ACC112 (cell line): ENCODE results near the gene HES5.

Experiments
- H2AFZ ChIP-seq: fragments of 200-600 bp; sonication (generic); one replicate; pipeline ENCODE4 v1.6.0; 2017; ENCODE audit warnings: antibody characterized with exemption, low read length; ENCODE audit not compliant: unreplicated experiment
- H3K27ac ChIP-seq: fragments of 200-600 bp; sonication (generic); 2 replicates; pipeline ENCODE4 v1.5.1; 2014; ENCODE audit warnings: low read depth, mild to moderate bottlenecking, antibody characterized with exemption, low read length, moderate library complexity
- H3K27me3 ChIP-seq: fragments of 200-600 bp; sonication (generic); 2 replicates; pipeline ENCODE4 v1.6.1; 2014; ENCODE audit warnings: mild to moderate bottlenecking, antibody characterized with exemption, low read length, moderate library complexity, mixed read lengths; ENCODE audit not compliant: insufficient read depth
- H3K36me3 ChIP-seq: fragments of 200-600 bp; sonication (generic); 2 replicates; pipeline ENCODE4 v1.6.1; 2016; ENCODE audit warnings: mild to moderate bottlenecking, antibody characterized with exemption, low read length, moderate library complexity, mixed read lengths; ENCODE audit not compliant: insufficient read depth
- H3K4me1 ChIP-seq: fragments of 200-600 bp; sonication (generic); one replicate; pipeline ENCODE4 v1.6.1; 2016; ENCODE audit warnings: low read length, mixed read lengths; ENCODE audit not compliant: insufficient read depth, unreplicated experiment, control insufficient read depth
- H3K4me3 ChIP-seq: fragments of 200-600 bp; sonication (generic); 2 replicates; pipeline ENCODE4 v1.5.1; 2014; ENCODE audit warnings: mild to moderate bottlenecking, low read depth, low read length
- H3K79me2 ChIP-seq: fragments of 200-600 bp; sonication (generic); one replicate; pipeline ENCODE4 v1.6.0; 2016; ENCODE audit warnings: low read length; ENCODE audit not compliant: control insufficient read depth, unreplicated experiment, insufficient read depth

The HES5 gene

GRCh38 chr1:2496087-2496622, 33.9 kb downstream of the HES5 start:
- no peaks in the 10 kb centered on the region for H3K4me1 ChIP-seq
- H3K27ac ChIP-seq = no peak overlapping the region
- no peak overlapping the region for H2AFZ ChIP-seq
- no peaks in the 10 kb centered on the region for H3K27me3 ChIP-seq
- no peaks in the 10 kb centered on the region for H3K79me2 ChIP-seq
- no peaks in the 10 kb centered on the region for H3K36me3 ChIP-seq
- no peak overlapping the region for H3K4me3 ChIP-seq

GRCh38 chr1:2495546-2495945, 34.5 kb downstream of the HES5 start:
- no peak overlapping the region for H3K27ac ChIP-seq
- H3K4me3 ChIP-seq = no peak overlapping the region

GRCh38 chr1:2495026-2495425, 35.0 kb downstream of the HES5 start:
- Histone ChIP-seq H3K4me1 (no peaks in the 10 kb centered on the region), H3K4me3 (no peak overlapping the region), H3K79me2 (no peaks in the 10 kb centered on the region), H3K27me3 (no peaks in the 10 kb centered on the region), H2AFZ (no peak overlapping the region), H3K27ac (no peak overlapping the region), H3K36me3 (no peaks in the 10 kb centered on the region)

More at GRCh38 chr1:2495546-2495945, 34.5 kb downstream of the HES5 start:
- H3K79me2 ChIP-seq = no peaks in the 10 kb centered on the region
- no peaks in the 10 kb centered on the region for H3K4me1 ChIP-seq
- H3K36me3 ChIP-seq = no peaks in the 10 kb centered on the region
- H3K27me3 ChIP-seq = no peaks in the 10 kb centered on the region
- no peak overlapping the region for H2AFZ ChIP-seq

- no peak overlapping the region for H3K4me3 ChIP-seq
- no peak overlapping the region for H3K27ac ChIP-seq
These were observed 35.8 kb downstream of the HES5 start for GRCh38 chr1:2494323-2494693.

GRCh38 chr1:2493691-2494322, 36.3 kb downstream of the HES5 start:
- Histone ChIP-seq H3K4me3 (no peak overlapping the region), H3K27me3 (no peaks in the 10 kb centered on the region), H3K4me1 (no peaks in the 10 kb centered on the region), H3K36me3 (no peaks in the 10 kb centered on the region), H2AFZ (no peak overlapping the region), H3K79me2 (no peaks in the 10 kb centered on the region), H3K27ac (no peak overlapping the region)

More at GRCh38 chr1:2494323-2494693, 35.8 kb downstream of the HES5 start:
- no peaks in the 10 kb centered on the region for H3K79me2 ChIP-seq
- H3K4me1 ChIP-seq = no peaks in the 10 kb centered on the region
- H3K27me3 ChIP-seq = no peaks in the 10 kb centered on the region
- H3K36me3 ChIP-seq = no peaks in the 10 kb centered on the region
- no peak overlapping the region for H2AFZ ChIP-seq

- no peaks in the 10 kb centered on the region for H3K27me3 ChIP-seq
These were observed 36.8 kb downstream of the HES5 start for GRCh38 chr1:2493218-2493617.

GRCh38 chr1:2492091-2492490, 38.0 kb downstream of the HES5 start:
- H3K4me3 ChIP-seq = no peak overlapping the region
- no peak overlapping the region for H2AFZ ChIP-seq
- no peaks in the 10 kb centered on the region for H3K36me3 ChIP-seq
- no peaks in the 10 kb centered on the region for H3K27me3 ChIP-seq
- no peak overlapping the region for H3K27ac ChIP-seq
- no peaks in the 10 kb centered on the region for H3K79me2 ChIP-seq
- no peaks in the 10 kb centered on the region for H3K4me1 ChIP-seq

More at GRCh38 chr1:2493218-2493617, 36.8 kb downstream of the HES5 start:
- Histone ChIP-seq H2AFZ (no peak overlapping the region), H3K4me3 (no peak overlapping the region), H3K79me2 (no peaks in the 10 kb centered on the region), H3K36me3 (no peaks in the 10 kb centered on the region), H3K4me1 (no peaks in the 10 kb centered on the region), H3K27ac (no peak overlapping the region)

GRCh38 chr1:2489615-2490014, 40.4 kb downstream of the HES5 start:
- no peaks in the 10 kb centered on the region for H3K36me3 ChIP-seq
- H2AFZ ChIP-seq = no peak overlapping the region
- H3K79me2 ChIP-seq = no peaks in the 10 kb centered on the region
- no peaks in the 10 kb centered on the region for H3K4me1 ChIP-seq
- H3K4me3 ChIP-seq = no peak overlapping the region
- H3K27me3 ChIP-seq = no peaks in the 10 kb centered on the region
- no peak overlapping the region for H3K27ac ChIP-seq

GRCh38 chr1:2488688-2489087, 41.4 kb downstream of the HES5 start:
- no peaks in the 10 kb centered on the region for H3K4me1 ChIP-seq
- H3K36me3 ChIP-seq = no peaks in the 10 kb centered on the region
- no peak overlapping the region for H3K27ac ChIP-seq
- no peak overlapping the region for H2AFZ ChIP-seq
- no peaks in the 10 kb centered on the region for H3K79me2 ChIP-seq
- H3K27me3 ChIP-seq = no peaks in the 10 kb centered on the region
- no peak overlapping the region for H3K4me3 ChIP-seq

GRCh38 chr1:2486558-2486957, 43.5 kb downstream of the HES5 start:
- Histone ChIP-seq H3K79me2 (no peaks in the 10 kb centered on the region), H3K27ac (no peak overlapping the region), H3K4me1 (no peaks in the 10 kb centered on the region), H3K36me3 (no peaks in the 10 kb centered on the region), H2AFZ (no peak overlapping the region), H3K4me3 (no peak overlapping the region), H3K27me3 (no peaks in the 10 kb centered on the region)

- Histone ChIP-seq H3K36me3 (no peaks in the 10 kb centered on the region), H2AFZ (no peak overlapping the region), H3K27ac (no peak overlapping the region), H3K4me3 (no peak overlapping the region), H3K27me3 (no peaks in the 10 kb centered on the region), H3K79me2 (no peaks in the 10 kb centered on the region), H3K4me1 (no peaks in the 10 kb centered on the region)
These were observed 44.0 kb downstream of the HES5 start for GRCh38 chr1:2486041-2486440.
